ENCODE data around the gene ZER1.

The ZER1 gene

DNA sequence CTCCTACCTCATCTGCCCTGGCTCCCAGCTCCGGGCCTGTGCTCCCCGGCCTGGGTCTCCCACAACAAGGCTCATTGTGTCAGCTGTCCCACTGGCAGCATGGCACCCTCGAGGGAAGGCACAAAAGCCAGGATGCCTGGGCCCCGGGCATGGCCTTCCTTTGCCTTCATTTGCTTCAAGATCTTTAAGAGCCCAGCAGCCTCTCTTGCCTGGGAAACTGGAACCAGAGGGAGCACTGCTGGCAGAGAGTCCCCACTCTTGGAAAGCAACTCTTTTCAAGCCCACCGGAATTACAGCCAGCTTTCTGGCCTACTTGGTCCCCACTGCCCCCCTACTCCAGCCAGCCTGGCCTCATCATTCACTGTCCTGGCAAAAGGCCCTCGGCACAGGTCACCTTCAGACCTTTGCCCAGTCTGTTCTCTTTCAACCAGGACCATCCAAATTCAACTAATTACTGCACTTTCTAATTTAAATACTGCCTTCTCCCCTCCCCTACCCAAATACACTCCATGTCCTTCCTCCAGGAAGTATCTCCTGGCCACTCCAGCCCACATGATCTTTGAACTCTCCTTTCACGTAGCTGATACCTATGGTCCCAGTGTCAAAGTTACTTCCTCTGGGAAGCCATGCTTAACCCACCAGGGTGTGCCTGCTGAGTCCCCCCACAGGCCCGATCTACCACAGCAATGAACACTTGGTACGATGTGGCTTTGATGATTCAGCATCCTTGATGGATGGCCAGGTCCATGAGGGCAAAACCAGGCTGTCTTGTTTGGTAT, 8.9 kb downstream of the ZER1 start:
- H3K4me3 ChIP-seq (ENCODE audit: low read depth, low read length) = no peak overlapping the region
- TF ChIP-seq CTCF (IDR thresholded peaks at IDR 0.05; ENCODE audit: insufficient read depth, low read length, missing control alignments) = no peak
- POLR2A ChIA-PET = no interaction called here
- CTCF ChIA-PET = interaction anchor here (0.9 to 2.8 kb wide), 2 partner anchors 19 to 30 kb away, joined by 3 to 8 read pairs; no protein-coding TSS in a partner anchor
- no peak for DNase-seq (ENCODE audit: low read depth, low spot score)

DNA sequence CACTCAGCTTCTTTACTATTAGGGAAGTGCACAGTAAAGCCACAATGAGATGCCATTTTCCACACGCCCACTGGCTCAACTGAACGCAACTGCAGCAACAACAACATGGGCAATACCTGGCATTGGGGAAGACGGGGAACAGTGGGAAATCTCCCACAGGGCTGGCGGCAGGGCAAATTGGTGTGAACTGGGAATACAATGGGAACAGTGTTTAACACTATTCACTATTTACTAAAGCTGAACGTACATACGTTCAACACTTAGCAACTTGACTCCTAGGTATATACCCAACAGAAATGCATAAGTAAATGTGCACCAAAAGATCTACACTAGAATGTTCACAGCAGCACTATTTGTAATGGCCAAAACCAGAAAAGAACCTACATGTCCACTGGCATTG, 14.1 kb downstream of the ZER1 start:
- ChIA-PET CTCF (interaction anchor here (0.6 to 1.7 kb wide), 4 partner anchors 8 to 171 kb away, joined by 3 to 5 read pairs (median 4); no protein-coding TSS in a partner anchor), POLR2A (no interaction called here)
- no peak for TF ChIP-seq CTCF (IDR thresholded peaks at IDR 0.05; ENCODE audit: insufficient read depth, low read length, missing control alignments)
- H3K4me3 ChIP-seq (ENCODE audit: low read depth, low read length) = no peak overlapping the region
- no peak for DNase-seq (ENCODE audit: low read depth, low spot score)

DNA sequence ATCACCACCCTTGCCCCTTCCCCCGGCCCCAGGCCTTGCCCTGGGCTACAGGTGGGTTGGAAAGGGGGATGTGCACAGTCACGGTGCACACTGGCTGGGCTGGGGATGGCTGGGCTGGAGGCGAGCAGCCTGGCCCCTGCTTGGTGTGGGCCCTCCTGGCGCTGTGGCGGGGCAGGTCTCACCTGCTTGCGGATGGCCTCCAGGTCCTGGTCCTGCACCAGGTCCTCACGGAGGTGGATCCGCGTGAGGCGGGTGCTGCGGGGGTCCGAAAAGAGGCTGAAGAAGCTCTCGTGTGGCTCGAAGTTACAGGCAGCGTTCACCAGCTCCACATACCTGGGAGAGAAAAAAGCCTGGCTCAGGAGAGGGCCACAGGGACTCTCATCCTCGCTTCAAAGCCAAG, 18.1 kb downstream of the ZER1 start:
- ChIA-PET POLR2A (no interaction called here), CTCF (interaction anchor here (3.0 kb wide), 1 partner anchor 20 kb away, joined by 15 read pairs; no protein-coding TSS in a partner anchor)
- no peak for DNase-seq (ENCODE audit: low read depth, low spot score)
- H3K4me3 ChIP-seq (ENCODE audit: low read depth, low read length) = no peak overlapping the region
- no peak for TF ChIP-seq CTCF (IDR thresholded peaks at IDR 0.05; ENCODE audit: insufficient read depth, low read length, missing control alignments)

GRCh38 chr9:128750926-128751595, 20.7 kb downstream of the ZER1 start:
- no peak overlapping the region for H3K4me3 ChIP-seq (ENCODE audit: low read depth, low read length)
- no peak for DNase-seq (ENCODE audit: low read depth, low spot score)
- ChIA-PET CTCF (interaction anchor here (1.0 to 1.5 kb wide), 3 partner anchors 17 to 116 kb away, joined by 3 to 4 read pairs (median 3); partner anchors contain the start of gene PKN3), POLR2A (no interaction called here)
- TF ChIP-seq CTCF (IDR thresholded peaks at IDR 0.05; ENCODE audit: insufficient read depth, low read length, missing control alignments) = no peak

DNA sequence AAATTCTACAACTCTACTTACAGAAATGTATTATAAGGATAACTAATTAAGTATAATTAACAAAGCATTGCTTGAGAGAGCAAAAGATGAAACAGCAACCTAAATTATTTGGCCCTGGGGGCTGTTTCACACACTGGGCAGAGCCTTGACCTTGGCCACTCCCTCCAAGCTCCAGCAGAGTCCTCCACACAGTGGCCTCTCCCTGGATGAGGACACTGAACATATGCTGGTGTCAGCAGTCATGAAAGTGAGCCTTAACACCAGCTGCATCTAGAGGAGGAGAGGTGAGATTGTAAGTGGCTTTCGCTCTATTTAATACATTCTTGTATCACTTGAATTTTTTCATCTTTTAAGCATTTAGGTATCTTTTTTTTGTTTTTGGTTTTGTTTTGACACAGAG, 24.5 kb downstream of the ZER1 start:
- no peak for DNase-seq (ENCODE audit: low read depth, low spot score)
- TF ChIP-seq CTCF (IDR thresholded peaks at IDR 0.05; ENCODE audit: insufficient read depth, low read length, missing control alignments) = no peak
- H3K4me3 ChIP-seq (ENCODE audit: low read depth, low read length) = no peak overlapping the region
- CTCF ChIA-PET = no interaction called here
- POLR2A ChIA-PET = no interaction called here

DNA sequence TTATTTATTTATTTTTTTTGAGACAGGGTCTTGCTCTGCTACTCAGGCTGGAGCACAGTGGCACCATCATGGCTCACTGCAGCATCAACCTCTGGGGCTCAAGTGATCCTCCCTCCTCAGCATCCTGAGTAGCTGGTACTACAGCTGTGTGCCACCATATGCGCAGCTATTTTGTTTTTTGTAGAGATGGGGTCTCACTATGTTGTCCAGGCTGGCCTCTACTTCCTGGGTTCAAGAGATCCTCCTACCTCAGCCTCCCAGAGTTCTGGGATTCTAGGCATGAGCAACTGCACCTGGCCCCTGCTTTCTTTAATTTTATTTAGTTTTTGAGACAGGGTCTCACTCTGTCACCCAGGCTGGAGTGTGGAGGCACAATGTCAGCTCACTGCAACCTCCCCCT, 28.3 kb downstream of the ZER1 start:
- no peak for DNase-seq (ENCODE audit: low read depth, low spot score)
- no peak for TF ChIP-seq CTCF (IDR thresholded peaks at IDR 0.05; ENCODE audit: insufficient read depth, low read length, missing control alignments)
- H3K4me3 ChIP-seq (ENCODE audit: low read depth, low read length) = no peak overlapping the region
- ChIA-PET CTCF (interaction anchor here (0.6 to 4.2 kb wide), 4 partner anchors 9 to 121 kb away, joined by 3 to 36 read pairs (median 3); no protein-coding TSS in a partner anchor), POLR2A (no interaction called here)

All from AG04449 (cell line).